ENCODE data around the gene SYP.

The SYP gene

GRCh38 chrX:49199906-49200771 is at the start of gene SYP:
TSS of gene SYP (minus strand) at chrX:49200193. CDS start at chrX:49200186, 7 bp downstream.
- H3K27ac ChIP-seq: peak within 1 kb of the TSS; percentile 56
- TF ChIP-seq CTCF (IDR thresholded peaks at IDR 0.05) (no peak), ZFX (IDR thresholded peaks at IDR 0.05; ENCODE audit: borderline replicate concordance) (no peak)

GRCh38 chrX:49249616-49250015 is 49.6 kb upstream of the SYP start:
- TF ChIP-seq ZFX (IDR thresholded peaks at IDR 0.05; ENCODE audit: borderline replicate concordance) (no peak), CTCF (IDR thresholded peaks at IDR 0.05) (no peak)
- H3K27ac ChIP-seq: no peak overlapping the region

- no peak for TF ChIP-seq CTCF (IDR thresholded peaks at IDR 0.05)
- no peak overlapping the region for H3K27ac ChIP-seq
These were observed 49.1 kb upstream of the SYP start for GRCh38 chrX:49249071-49249470.

- TF ChIP-seq CTCF (IDR thresholded peaks at IDR 0.05) (no peak), ZFX (IDR thresholded peaks at IDR 0.05; ENCODE audit: borderline replicate concordance) (no peak)
- no peak overlapping the region for H3K27ac ChIP-seq
These were observed 48.2 kb upstream of the SYP start for GRCh38 chrX:49247916-49248811.

GRCh38 chrX:49247346-49247745 is 47.4 kb upstream of the SYP start:
- TF ChIP-seq ZFX (IDR thresholded peaks at IDR 0.05; ENCODE audit: borderline replicate concordance) (no peak), CTCF (IDR thresholded peaks at IDR 0.05) (no peak)
- no peak overlapping the region for H3K27ac ChIP-seq

GRCh38 chrX:49246541-49246940 is 46.5 kb upstream of the SYP start:
- TF ChIP-seq ZFX (IDR thresholded peaks at IDR 0.05; ENCODE audit: borderline replicate concordance) (no peak), CTCF (IDR thresholded peaks at IDR 0.05) (no peak)

More at GRCh38 chrX:49246541-49246940, 46.5 kb upstream of the SYP start:
- H3K27ac ChIP-seq: no peak overlapping the region
